Transverse colon (tissue), 4 donors: ENCODE measurements around the gene PCSK5.

Source experiments
- EP300 ChIP-seq: sonication (generic); formaldehyde crosslinking; IDR thresholded peaks from one replicate; pipeline ENCODE4 v1.6.1; 2017; ENCODE audit warnings: antibody characterized with exemption, low read depth
- POLR2A ChIP-seq: fragments of 450-650 bp; IDR thresholded peaks from one replicate; pipeline ENCODE4 v1.6.1; 2016; ENCODE audit warnings: antibody characterized with exemption, mild to moderate bottlenecking, moderate library complexity
- POLR2AphosphoS5 ChIP-seq, 3 donors: sonication (generic); formaldehyde crosslinking; IDR thresholded peaks; one replicate each; pipeline ENCODE4 v1.6.1; 2016; ENCODE audit warnings: antibody characterized with exemption in 3 of 3
- TF ChIP-seq, protein P1 (sequence below), 5 experiments: fragments of 200-600 bp in 3 of 5; fragments of 450-650 bp in 2 of 5; sonication (generic) in 3 of 5; IDR thresholded peaks; 1 replicate in 2 of 5; 2 replicates in 3 of 5; pipeline ENCODE4 v1.5.1; 2016 to 2017; ENCODE audit warnings: antibody characterized with exemption in 5 of 5, inconsistent platforms in 3 of 5, mild to moderate bottlenecking in 2 of 5, moderate library complexity in 1 of 5

DNA sequence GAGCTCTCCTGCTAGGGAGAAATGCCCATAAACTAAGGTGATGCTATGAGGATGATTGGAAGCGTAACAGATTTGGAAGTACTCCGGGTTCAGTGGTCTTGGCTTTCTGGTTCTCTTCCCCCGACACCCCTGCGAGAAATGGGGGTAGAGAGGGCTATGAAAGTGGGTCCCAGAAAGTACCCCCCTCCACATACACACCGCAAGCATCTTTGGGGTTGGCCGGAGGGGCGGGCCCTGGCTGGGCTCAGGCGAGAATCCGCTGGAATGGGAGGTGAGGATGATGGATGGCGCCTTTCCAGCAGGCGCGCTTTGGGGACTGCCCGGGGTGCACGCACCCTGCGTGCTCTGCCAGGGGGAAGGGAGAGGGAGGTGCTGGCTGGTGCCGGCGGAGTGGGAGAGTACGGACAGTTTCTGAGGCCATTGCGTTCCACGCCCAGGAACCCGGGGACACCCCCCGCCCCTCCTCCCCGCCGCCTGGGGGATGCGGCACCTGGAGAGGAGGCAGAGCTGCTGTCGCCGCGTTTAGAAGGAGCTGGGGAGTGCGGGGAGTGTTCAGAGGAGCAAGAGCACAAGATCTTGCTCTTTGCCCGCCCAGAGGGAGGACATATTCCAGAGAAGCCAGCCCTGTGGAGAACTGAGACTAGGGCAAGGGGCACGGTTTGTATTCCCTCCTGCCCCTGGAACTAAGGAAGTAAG lies 1.9 kb downstream of the PCSK5 start:
- TF ChIP-seq, protein P1, sequence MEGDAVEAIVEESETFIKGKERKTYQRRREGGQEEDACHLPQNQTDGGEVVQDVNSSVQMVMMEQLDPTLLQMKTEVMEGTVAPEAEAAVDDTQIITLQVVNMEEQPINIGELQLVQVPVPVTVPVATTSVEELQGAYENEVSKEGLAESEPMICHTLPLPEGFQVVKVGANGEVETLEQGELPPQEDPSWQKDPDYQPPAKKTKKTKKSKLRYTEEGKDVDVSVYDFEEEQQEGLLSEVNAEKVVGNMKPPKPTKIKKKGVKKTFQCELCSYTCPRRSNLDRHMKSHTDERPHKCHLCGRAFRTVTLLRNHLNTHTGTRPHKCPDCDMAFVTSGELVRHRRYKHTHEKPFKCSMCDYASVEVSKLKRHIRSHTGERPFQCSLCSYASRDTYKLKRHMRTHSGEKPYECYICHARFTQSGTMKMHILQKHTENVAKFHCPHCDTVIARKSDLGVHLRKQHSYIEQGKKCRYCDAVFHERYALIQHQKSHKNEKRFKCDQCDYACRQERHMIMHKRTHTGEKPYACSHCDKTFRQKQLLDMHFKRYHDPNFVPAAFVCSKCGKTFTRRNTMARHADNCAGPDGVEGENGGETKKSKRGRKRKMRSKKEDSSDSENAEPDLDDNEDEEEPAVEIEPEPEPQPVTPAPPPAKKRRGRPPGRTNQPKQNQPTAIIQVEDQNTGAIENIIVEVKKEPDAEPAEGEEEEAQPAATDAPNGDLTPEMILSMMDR (IDR thresholded peaks at IDR 0.05) = no peak
- no peak for TF ChIP-seq POLR2A
- TF ChIP-seq EP300 = no peak
- TF ChIP-seq POLR2AphosphoS5 (IDR thresholded peaks at IDR 0.05) = peak; percentile 2 to 41 (median 35)
